Measurements from ENCODE around the gene TRIO. TPM values are rescaled to one million over a fixed set of nuclear protein-coding genes. Genes with fewer than 3 reads are reported as not detected.
A peak's percentile ranks its signal among the peaks of the same experiment; 100 is the strongest.

TRIO gene
- total RNA-seq, 1 donor from 2014 or later: 170 TPM

DNA sequence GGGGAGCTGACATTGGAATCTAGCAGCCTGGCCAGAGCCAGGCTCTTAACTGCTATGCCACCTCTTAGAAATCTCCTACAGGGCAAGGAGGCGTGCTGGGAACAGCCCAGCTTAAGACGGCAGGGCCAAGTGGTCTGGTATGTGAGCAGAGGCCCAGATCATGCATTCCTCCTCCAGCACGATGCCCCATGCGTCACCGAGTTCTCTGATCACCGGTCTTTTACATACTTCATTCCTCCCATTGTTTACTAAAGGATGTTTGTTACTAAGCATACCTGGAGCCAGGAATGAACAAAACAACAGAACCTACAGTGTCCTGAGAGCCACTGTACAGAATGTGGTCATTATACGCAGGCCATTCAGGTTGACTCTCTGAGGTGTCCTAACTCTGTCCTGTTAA, 73.8 kb downstream of the TRIO start:
- no peak overlapping the region for H3K4me3 ChIP-seq (ENCODE audit: low read depth, low read length)
- peak; percentile 76 for DNase-seq (ENCODE audit: low read depth)
- TF ChIP-seq, protein P1, sequence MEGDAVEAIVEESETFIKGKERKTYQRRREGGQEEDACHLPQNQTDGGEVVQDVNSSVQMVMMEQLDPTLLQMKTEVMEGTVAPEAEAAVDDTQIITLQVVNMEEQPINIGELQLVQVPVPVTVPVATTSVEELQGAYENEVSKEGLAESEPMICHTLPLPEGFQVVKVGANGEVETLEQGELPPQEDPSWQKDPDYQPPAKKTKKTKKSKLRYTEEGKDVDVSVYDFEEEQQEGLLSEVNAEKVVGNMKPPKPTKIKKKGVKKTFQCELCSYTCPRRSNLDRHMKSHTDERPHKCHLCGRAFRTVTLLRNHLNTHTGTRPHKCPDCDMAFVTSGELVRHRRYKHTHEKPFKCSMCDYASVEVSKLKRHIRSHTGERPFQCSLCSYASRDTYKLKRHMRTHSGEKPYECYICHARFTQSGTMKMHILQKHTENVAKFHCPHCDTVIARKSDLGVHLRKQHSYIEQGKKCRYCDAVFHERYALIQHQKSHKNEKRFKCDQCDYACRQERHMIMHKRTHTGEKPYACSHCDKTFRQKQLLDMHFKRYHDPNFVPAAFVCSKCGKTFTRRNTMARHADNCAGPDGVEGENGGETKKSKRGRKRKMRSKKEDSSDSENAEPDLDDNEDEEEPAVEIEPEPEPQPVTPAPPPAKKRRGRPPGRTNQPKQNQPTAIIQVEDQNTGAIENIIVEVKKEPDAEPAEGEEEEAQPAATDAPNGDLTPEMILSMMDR (conservative IDR thresholded peaks at IDR 0.05; ENCODE audit: low read depth, low read length): no peak

DNA sequence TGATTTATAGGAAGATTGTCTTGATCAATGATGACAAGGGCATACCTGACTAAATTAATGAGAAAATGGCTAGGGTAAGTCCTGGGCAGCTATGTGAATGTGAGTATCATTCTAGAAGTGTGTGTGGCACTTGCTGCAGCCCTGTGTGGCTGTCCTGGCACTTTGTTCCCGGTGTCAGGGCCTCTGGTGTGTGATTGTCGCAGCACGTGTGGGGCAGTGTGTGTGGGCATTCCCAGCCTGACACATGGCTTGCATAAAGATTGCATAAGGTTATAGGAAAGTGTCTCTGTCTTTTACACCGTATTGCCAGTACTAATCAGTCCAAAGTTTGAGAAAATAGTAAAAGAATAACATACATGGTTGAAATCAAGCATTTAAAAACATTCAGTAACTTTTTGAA, 74.4 kb downstream of the TRIO start:
- TF ChIP-seq, protein P1 (conservative IDR thresholded peaks at IDR 0.05; ENCODE audit: low read depth, low read length): no peak
- no peak for DNase-seq (ENCODE audit: low read depth)
- H3K4me3 ChIP-seq (ENCODE audit: low read depth, low read length): no peak overlapping the region

DNA sequence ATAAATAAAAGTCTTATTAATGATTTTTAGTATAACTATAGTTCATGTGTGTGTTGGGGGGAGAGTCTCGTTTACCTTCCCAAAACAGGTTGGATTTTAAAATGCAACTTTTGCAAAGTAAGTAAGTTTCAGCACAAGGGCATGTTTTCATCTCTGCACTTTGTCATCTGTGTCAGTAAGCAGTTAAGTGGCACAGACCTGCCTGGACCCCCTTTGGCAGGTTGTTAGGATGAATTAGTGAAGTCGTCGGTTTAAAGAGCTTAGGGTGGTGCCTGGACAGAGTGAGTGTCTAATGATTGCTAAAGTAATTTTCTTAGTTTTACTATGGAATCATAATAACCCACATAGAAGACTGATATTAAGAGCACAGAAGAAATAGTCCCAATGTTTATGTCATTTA, 74.9 kb downstream of the TRIO start:
- TF ChIP-seq, protein P1 (conservative IDR thresholded peaks at IDR 0.05; ENCODE audit: low read depth, low read length): no peak
- no peak overlapping the region for H3K4me3 ChIP-seq (ENCODE audit: low read depth, low read length)
- no peak for DNase-seq (ENCODE audit: low read depth)

DNA sequence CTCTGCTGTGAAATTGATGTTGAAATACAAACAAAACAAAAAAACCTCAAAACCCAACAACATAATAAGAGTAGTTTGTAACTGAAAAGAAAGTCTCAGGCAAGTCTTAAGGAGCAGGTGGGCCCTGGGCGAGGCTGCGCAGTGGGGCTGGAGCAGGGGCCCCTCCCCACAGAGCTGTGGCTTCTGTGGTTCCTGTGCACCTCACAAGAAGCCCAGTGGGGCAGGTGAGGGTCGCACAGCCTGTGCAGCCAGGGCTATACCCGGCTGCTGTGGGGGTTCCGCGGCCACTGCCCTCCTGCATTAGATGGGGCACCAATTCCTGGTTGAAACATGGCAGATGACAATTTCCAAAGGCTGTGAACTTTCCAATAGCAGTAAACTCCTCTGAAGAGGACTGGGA, 75.3 kb downstream of the TRIO start:
- no peak for DNase-seq (ENCODE audit: low read depth)
- H3K4me3 ChIP-seq (ENCODE audit: low read depth, low read length): no peak overlapping the region
- TF ChIP-seq, protein P1 (conservative IDR thresholded peaks at IDR 0.05; ENCODE audit: low read depth, low read length): no peak

DNA sequence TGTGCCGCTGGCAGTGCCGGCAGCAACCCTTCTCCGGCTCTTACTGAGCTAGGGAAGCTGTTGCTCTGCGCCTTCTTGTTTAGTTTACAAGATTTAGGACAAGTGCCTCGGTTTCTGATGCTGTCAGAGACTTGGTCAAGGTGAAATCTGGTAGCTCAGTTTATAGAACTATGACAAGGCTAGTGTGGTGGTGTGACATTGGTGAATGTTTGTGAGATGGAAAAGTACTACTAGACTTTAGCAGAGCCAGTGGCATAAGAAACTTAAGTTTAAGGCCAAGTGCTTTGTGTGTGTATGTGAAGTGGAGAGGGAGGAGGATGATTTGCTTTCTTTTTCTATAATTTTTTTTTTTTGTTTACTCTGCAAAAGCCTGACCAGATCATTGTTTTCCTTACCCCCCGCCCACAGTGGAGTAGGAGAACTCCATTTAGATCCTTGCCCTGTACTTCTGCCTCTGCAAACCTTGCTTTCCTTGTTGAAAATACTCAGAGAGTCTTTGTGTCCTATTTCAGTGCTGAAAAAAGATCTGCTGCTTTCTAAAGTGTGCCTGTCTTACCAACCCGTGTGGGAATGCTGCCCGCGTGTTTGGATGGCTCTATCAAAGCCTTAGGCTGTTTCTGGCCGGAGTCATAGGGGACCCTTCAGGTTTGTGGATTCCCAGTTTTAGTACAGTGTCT, 75.9 kb downstream of the TRIO start:
- no peak for DNase-seq (ENCODE audit: low read depth)
- no peak overlapping the region for H3K4me3 ChIP-seq (ENCODE audit: low read depth, low read length)
- TF ChIP-seq, protein P1 (conservative IDR thresholded peaks at IDR 0.05; ENCODE audit: low read depth, low read length): no peak

DNA sequence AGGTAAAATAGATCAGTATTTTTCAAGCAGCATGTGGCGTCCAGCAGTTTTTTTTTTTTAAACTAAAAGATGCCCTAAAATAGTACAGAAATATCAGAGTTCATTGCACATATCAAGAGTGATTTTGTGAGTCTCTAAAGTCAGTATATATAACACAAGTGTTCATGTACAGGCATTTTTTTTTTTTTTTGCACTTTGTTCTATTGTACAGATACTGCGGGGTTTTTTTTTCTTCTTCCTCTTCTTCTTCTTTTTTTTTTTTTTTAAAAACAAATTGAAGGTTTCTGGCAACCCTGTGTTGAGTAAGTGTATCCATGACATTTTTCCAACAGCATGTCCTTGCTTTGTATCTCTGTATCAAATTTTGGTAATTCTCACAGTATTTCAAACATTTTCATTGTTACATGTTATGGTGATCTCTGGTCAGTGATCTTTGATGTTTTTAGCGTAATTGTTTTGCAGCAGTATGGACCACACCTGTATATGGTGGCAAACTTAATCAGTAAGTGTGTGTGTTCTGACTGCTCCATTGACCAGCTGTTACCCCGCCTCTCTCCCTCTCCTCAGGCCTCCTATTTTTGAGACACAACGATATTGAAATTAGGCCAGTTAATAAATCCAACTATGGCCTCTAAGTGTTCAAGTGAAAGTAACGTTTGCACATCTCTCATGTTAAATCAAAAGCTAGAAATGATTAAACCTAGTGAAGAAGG, 76.8 kb downstream of the TRIO start:
- no peak for DNase-seq (ENCODE audit: low read depth)
- TF ChIP-seq, protein P1 (conservative IDR thresholded peaks at IDR 0.05; ENCODE audit: low read depth, low read length): no peak
- no peak overlapping the region for H3K4me3 ChIP-seq (ENCODE audit: low read depth, low read length)

DNA sequence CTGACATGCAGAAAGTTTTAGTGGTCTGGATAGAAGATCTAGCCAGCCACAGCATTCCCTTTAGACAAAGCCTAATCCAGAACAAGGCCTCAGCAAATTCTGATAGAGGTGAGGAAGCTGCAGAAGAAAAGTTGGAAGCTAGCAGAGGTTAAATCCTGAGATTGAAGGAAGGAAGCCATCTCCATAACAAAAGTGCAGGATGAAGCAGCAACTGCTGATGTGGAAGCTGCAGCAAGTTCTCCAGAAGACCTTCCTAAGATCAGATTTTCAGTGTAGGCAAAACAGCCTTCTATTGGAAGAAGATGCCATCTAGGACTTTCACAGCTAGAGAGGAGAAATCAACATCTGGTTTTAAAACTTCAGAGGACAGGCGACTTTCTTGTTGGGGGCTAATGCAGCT, 77.5 kb downstream of the TRIO start:
- no peak for DNase-seq (ENCODE audit: low read depth)
- TF ChIP-seq, protein P1 (conservative IDR thresholded peaks at IDR 0.05; ENCODE audit: low read depth, low read length): no peak
- no peak overlapping the region for H3K4me3 ChIP-seq (ENCODE audit: low read depth, low read length)
